NCI-H1694 (cell line): ENCODE measurements around the gene KIF3A.

Experiments
- DNase-seq: peaks from one replicate; lab custom pipeline; 2025; lab: John Stamatoyannopoulos, UW

KIF3A gene

DNA sequence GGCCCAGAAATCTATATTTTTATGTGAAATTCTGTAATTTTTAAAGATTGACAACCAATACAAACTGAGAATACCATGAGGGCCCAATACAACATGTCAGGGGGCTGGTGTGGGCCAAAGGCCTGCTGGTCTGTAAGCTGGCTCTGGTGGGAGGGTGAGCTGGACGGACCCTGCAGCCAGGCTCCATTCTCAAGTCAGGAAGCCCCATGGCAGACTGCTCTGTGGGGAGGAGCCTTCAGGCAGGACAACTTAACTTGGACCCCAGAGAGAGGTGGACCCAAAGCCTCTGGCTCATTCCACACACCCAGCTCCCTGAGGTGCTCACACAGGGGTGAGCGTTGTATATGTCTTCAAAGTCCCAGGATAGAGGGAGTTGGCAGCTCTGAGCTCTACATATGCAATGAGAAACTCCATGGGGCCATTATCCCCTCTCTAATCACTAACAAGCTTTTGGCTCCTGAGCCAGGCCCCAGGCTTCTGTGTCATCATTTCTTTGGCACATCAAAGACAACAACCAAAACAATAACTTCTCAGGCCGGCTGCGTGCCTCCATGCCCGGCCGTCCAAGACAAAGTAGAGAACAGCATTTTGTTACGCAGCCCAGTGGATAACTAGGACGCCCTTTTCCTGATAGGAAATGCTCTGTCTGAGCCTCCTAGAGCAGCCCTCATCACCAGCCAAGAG lies 33.3 kb upstream of the KIF3A start:
- no peak for DNase-seq

DNA sequence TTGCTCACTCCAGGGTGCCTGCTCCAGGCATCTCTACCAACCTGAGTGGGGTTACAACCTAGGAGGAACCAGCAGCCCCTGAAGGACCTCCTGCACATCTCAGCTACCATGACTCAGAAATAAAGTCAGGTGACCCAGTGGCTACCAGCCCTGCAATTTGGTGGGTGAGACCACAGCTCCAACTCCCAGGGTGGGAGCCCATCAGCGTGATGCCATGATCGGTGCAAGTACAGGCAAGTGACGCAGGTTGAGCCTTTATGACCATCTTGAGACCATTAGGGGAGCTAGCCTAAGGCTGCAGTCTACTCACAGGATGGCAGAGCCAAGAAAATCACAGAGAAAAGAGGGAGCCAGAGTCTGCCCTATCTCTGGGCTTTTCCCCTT lies 31.1 kb upstream of the KIF3A start:
- no peak for DNase-seq

DNA sequence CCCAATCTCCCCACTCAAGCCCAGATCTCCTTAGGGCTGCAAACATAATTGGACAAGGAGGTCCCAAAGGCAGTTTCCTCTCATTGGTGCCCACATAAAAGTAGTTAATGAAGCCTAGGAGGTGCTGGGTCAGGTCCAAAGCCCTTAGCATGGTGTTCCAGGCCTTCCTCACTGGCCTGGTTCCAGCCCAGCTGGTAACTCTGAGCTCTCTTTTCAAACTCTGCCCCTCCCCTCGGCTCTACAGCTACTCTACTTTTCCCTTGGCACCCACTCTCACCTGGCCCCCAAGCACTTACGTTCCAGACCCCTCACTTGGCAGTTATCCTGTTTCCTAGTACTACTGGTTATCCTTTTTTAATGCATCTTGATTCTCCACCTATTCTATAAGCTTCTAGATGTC lies 29.8 kb upstream of the KIF3A start:
- DNase-seq = no peak

DNA sequence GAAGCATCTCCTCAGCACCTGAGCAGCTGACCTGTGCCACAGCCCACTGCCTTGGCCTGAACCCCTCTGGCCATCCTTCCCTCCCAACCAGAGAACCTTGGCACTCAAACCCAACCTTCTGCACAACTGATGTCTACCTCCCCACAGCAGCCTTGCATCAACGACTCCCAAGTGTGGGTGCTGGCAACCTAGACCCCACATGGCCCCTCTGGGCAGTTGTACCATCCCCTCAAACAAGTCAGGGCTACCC lies 29.4 kb upstream of the KIF3A start:
- DNase-seq = no peak

DNA sequence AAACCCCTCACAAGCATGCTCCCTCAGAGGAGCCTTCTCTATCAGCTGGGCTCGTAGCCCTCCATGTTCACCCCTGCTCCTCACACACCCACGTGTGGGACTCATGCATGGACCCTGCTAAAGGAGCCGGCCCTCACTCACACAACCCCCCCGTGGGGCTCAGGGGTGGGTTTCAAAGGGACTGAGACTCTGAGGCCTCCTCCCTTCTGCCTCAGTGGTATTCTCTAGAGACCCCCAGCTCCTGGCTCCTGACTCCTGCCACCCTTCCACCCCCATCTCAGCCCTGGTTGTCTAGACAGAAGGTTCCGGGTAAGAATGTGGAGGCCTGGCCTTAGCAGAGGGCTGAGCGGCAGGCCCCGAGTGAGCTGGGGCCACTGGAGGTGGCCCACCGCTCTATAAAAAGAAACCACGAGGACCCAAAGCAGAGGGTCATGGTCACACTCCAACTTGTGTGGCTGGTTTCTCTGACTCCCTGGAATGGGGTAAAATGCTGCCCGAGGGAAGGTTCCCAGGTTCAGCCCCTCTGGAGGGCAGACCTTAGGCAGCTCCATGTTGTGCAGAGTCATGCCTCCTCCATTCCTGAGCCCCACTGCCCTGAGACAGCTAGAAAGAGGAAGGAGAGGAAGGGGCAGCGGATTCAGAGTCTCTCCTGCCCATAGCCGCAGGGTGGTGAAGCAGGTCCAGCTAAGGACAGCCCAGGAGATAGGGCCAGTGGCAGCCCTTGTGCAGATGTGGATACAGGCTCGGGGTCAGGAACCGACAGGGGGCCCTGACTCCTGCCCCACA lies 28.9 kb upstream of the KIF3A start:
- no peak for DNase-seq

DNA sequence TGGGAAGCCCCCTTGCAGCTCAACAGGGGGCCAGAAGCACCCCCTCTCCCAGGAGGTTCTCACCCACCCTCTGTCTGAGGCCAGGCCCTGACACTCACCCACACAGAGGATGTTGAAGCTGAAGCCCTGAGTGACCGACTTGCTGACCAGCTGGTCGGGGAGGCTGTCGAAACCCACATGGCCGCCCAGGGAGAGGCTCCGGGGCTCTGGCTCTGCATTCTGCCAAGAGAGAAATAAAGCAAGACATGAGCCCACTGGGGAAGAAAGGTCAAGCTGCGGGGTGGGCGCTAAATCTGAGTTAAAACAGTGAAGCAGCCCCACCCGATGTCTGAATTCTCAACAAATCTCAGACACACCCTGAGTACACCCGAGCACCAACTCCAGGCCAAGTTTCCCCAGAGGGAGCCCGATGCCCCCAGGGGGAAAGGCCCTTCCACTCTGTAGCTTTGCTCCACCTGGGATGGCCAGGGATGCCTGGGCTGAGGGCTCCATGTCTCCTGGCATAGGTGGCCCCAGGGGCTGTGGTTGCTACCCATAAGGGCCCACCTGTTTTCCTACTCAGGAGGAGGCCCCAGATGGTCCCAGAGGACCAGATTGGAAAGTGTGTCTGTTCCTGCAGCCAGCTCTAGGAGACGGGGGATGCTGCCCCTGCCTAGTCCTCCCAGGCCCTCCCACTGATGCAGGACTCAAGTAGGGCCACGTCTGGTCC lies 28.1 kb upstream of the KIF3A start:
- DNase-seq = no peak

DNA sequence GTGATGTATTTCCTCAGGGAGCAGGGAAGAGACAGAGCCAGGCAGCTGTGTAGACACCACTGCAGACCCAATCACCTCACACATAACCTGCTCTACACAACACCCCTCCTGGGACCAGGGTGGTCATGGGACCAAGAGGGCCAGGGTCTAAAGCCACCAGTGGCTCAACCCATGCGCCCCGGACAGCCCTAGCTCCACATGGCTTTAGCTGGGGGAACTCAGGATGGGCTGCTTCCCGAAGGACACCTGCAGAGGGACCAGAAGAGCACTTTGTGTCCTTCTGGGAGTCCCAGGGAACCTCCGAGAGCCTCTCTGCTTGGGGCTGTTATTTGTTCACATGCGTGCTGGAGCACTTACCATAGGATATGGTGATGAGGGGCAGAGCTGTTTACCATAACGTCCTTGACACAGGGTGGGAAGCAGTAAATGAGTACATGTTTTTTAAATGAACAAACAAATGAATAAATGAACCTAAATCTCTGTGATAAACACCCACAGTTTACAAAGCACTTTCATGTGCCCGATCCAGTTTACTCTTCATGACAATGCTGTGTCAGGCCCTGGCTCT lies 27.4 kb upstream of the KIF3A start:
- DNase-seq = no peak

DNA sequence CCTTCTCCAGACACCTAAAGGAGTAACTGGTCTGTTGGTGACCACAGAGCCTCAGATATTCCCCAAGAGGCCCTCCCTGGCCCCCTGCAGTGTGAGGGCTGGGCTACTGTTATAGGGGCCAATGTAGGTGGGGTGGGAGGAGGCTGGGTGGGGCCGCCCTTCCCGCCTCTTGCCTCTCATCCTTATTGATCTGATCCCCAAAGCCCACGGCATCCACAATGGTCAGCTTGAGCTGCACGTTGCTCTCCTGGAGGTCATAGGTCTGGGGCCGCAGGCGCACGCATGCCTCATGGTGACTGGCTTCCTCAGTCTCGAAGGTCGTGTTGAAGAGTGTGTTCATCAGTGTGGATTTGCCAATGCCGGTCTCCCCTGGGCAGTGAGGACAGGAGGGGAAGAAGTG lies 26.7 kb upstream of the KIF3A start:
- no peak for DNase-seq

DNA sequence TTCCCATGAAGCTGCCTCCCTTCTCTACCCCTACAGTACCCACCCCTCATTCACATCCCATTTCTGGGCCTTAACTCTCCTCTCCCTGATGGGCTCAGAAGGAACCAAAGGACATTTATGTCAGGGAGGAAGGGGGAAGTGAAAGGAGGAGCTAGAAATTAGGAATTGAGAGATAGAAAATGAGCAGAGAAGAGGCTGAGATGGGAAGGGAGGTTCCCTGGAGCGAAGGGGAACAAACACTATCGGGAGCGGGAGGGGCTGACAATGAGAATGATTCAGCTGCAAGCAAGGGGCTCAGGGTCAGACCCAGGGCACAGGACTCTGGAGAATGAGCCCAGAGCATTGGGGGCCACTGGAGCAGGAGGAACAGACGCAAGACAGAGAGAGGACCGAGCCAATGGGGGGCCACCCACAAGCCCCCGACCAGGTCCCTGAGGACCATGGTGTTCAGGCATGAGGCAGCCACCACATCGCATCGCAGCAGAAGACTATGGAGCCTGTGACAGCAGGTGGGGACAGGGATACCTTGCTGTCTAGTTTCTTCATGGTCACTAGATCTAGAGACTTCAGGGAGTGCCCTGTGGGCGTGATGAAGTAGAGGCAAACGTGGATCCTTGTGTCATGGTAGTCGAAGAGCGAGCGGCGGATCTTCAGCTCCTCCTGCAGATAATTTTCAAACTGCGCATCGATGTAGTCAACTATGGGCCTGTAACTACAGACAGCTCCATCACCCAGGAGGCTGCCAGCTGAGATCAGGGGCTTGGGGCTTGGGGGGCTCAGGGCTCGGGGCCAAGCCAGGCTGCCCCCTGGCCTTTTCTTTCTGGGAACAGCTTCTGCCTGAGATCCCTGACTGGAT lies 26.1 kb upstream of the KIF3A start:
- DNase-seq = no peak

DNA sequence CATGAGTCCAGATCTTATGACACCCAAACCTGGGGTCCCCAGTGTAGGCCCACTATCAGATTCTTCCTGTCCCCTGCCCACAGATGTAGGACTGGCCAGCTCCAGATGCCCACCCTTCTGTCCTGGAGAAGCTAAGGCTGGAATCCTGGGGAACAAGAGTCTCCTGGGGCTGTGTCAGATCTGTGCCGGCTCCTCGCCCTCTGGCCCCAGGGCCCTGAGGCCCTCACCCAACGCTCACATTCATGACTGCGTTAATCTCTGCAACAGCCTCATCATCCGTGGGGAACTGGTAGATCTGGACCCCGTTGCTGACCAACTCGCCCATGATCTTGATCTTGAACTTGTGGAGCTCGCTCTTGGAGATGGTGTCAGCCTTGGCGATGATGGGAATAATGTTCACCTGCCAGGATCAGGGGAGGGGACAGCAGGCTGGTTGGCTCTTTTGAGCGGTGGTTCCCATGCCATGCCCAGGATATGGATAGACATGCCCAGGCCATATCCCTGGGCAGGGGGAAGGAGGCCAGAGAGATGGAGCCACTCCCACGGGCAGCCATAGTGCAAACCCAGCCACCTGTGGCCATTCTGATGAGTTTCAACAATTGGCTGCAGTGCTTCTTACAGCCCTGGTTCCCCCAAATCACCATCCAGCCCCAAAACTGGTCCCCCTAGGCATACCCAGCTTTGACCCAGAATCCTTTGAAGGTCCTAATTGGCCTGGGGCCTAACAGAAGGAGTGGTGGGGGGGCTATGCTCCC lies 25.1 kb upstream of the KIF3A start:
- no peak for DNase-seq

DNA sequence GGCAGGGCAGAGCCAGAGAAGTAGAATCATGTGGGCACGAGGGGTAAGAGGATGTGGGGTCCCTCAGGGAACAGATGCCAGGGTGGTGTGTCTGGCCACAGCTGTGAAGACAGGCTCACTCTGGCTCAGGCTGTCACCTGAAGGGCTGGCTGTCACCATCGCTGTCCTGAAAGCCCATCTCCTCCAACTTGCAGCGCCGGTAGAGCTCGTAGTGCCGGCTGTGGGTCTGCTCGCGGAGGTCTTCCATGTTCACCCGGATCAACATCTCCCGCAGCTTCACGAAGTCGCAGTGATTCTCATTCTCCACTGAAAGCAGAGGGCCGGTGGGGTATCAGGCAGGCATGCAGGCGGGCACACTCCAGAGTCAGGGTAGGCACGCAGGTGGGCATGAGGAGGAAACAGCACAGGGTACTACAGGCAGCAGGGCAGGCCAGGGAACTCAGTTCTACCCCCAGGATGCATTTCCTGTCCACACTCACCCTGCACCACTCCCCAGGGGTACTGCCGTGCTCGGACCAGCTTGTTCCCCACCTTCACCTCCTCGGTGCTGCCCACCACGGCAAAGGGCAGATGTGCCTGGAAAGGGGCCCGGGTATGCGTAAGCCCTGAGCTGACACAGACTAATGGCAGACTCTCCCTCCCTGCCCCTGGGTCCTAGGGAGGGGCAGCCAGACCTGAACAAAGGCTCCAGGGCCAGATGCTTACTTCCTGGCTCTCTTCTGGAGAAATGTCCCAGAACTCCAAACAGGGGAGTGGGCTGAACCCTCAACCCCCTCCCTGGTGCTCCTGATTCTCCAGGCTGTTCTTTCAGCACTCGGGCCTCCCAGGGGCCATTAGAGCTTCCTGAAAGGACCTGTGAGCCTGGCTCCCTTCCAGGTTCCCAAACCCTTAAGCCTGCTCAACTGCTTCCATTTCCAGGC lies 24.2 kb upstream of the KIF3A start:
- DNase-seq = no peak

DNA sequence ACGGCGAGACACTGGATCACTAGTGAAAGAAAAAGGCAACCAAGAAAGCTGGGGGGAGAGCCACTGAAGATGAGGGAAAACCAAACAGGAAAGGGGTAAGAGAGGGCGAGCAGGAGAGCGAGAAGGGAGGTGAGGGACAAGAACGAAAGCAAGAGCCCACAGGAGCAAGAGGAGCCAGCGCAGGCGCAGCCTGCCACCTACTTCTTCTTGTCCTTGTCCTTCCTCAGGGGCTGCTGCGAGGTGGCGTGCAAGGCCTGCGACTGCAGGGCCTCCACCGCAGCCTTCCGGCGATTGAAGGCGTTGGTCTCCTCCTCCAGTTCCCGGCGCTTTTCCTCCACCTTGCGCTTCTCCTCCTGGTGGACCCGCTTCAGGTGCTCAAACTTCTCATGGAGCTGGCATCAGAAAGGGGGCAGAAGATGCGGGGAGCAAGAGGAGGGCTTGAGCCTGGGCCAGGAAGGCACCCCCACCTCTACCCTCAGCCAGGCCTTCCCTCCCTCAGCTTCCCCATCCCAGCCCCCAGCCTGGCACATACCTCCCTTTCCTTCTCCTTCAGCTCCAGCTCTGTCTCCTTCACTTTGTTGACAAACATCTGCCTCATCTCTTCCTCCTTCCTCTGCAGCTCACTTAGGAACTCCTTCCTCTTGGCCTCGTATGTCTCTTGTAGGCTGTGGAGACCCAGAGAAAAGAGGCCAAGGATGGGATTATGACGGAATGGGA lies 23.4 kb upstream of the KIF3A start:
- no peak for DNase-seq

DNA sequence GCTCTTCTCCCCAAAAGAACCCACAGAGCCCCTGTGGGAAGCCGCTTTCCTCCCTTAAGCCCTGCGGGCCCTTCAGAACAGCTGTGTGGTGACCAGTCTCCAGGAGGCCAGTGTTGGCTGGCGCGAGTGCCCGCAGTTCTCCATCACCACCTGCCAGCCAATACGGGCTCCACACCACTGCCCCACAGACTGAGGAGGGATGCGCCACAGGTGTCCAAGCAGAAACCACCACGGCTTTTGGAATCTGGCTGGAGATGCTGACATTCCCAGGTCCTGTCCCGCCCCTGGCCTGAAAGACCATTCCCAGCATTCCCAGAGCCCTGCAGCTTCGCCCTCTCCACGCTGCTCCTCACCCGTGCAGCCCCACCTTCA lies 22.7 kb upstream of the KIF3A start:
- no peak for DNase-seq

DNA sequence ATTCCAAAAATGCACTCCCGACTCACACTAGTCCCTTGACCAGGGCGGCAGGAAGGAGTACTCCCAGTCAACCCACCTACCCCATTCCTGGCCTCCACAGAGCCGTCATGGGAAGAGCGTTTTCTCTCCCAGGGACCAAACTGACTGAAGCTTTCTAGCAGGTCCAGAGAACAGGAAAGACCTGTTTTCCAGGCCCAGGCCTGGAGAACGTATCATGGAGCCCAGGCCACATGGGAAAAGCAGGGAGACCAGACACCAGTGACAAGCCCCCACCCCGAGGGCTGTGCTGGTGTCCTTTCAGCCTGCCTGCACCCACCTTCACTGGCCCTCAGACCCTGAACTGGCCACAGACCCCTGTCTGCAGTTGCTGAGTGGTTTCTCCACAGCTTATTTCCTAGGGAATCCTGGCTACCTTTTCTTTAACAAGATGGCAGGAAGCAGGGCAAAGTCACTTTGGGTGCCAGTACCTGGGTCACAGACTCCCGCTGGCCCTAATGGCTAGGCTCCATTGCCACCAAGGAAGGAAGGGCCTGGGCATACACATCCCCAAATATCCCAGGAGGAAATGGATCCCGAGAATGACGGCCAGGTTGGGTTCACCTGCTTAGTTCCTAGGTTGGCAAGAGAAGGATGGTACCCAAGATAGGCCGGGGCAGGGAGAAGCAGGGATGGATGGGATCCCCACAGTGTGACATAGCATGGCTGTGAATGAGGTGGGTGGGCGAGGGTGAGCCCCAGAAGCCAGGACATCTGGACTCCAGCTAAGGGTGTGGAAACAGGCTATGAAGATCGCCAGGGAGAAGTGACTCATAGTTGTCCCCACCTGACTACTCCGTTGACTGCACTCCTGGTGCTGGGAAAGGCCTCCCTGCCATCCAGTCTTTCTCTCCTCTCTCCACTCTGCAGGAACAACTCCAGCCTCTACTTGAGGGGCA lies 22.0 kb upstream of the KIF3A start:
- DNase-seq = no peak

DNA sequence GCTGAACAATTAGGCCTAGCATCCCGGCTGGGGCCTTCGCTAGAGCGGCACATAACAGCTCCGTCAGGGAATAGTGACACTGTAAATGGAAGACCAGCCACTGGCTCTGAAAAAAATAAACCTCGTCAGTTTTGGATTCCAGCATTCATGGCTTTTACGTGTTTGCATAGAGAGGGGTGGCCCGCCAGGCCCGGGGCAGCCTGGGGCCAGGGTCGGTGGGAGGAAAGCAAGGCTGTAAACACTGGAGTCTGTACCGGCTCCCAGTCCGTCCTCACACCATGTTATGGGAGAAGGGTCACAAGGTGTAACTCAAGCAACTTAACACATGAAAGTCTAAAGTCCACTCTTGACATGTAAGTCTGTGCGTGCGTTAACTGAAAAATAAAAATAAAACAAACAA lies 21.1 kb upstream of the KIF3A start:
- DNase-seq = no peak

DNA sequence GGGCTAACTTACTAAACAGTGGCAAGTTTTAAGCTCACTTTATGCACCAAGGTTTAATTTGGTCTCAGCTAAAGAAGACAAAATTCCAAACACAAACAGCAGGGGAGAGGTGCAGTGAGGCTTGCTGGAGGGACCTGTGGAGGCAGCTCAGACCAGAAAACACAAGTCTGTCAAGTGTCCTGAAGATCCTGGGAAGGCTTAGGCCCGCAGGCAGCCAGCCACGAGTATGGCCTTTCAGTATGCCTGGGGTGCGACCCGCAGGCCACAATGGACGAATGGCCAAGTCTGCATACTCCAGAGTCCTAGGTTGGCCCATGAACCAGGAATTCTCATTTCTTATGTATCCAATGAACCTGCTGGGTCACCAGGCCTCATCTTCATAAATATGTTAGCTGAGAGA lies 19.2 kb upstream of the KIF3A start:
- DNase-seq = no peak

DNA sequence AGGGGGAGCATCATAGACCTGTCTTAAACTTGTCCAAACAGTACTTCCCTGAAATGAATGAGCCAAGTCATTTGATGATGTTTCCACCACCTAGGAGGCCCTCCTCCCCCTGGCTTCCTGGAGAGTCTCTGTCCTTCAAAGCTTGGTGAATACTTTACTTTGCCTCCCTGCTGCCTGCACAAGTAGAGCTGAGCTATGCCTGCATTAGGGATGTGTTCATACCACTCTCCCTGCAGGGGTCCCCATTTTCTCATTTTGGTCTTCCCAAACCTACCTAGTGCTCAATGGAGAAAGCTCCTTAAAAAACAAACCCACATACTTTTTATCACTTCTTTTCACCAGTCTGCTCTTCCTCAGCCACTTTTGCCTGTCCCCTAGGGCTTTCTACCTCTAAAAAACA lies 17.6 kb upstream of the KIF3A start:
- DNase-seq = no peak

DNA sequence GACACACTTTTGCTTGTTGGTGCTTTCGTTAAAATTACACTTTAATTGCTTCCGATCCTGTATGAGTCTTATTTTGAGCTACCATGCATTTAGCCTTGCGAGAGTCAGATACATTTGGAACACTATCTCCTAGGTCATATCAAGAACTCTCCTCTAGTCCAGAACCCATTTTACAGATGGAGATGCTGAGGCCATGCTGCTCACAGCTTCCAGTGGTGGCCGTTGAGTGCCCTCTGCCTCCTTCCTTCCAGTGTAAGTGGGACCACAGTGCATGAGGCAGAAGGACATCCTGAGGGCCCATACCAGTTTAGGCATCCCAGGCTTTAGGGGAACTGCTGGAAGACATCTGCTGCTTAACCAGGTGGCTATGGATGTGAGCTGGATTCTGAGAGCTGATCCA lies 16.8 kb upstream of the KIF3A start:
- no peak for DNase-seq
